SK-N-SH treated with all-trans-retinoic acid at 6 μM for 48 hours (cell line): Measurements from ENCODE around the gene CLDN14.

Source experiments
- ATAC-seq: fragments of 200-7000 bp; cut with Tn5 transposase; 3 replicates; pipeline ENCODE4 v1.9.1; 2020; ENCODE audit warnings: mild to moderate bottlenecking, moderate library complexity
- ARNTL ChIP-seq: fragments of 450-650 bp; formaldehyde crosslinking; IDR thresholded peaks from 2 replicates; pipeline ENCODE4 v1.5.0; 2020; ENCODE audit warnings: low read depth, mild to moderate bottlenecking, moderate library complexity, borderline replicate concordance
- CSRNP3 ChIP-seq: fragments of 250-450 bp; sonication (Bioruptor Pico); IDR thresholded peaks from 2 replicates; pipeline ENCODE4 v1.5.1; 2021; ENCODE audit warnings: mild to moderate bottlenecking, moderate library complexity
- ESRRG ChIP-seq: fragments of 250-450 bp; sonication (Bioruptor Pico); IDR thresholded peaks from 2 replicates; pipeline ENCODE4 v1.6.1; 2021; ENCODE audit warnings: mild to moderate bottlenecking
- GLIS3 ChIP-seq: fragments of 250-450 bp; sonication (Bioruptor Pico); IDR thresholded peaks from 2 replicates; pipeline ENCODE4 v1.5.0; 2020; ENCODE audit warnings: mild to moderate bottlenecking, moderate library complexity
- ISL1 ChIP-seq: fragments of 250-450 bp; sonication (Bioruptor Pico); IDR thresholded peaks from 2 replicates; pipeline ENCODE4 v2.1.2; 2022; ENCODE audit warnings: mild to moderate bottlenecking, moderate library complexity
- PATZ1 ChIP-seq: fragments of 250-450 bp; sonication (Bioruptor Pico); IDR thresholded peaks from 2 replicates; pipeline ENCODE4 v1.8.0; 2020; ENCODE audit warnings: mild to moderate bottlenecking, moderate library complexity, borderline replicate concordance
- PPARA ChIP-seq: fragments of 250-450 bp; sonication (Bioruptor Pico); IDR thresholded peaks from 2 replicates; pipeline ENCODE4 v1.5.0; 2020; ENCODE audit warnings: mild to moderate bottlenecking, borderline replicate concordance
- RARB ChIP-seq: fragments of 250-450 bp; sonication (Bioruptor Pico); IDR thresholded peaks from 2 replicates; pipeline ENCODE4 v1.8.0; 2021; ENCODE audit warnings: mild to moderate bottlenecking, moderate library complexity
- SNAI2 ChIP-seq: fragments of 250-450 bp; sonication (Bioruptor Pico); IDR thresholded peaks from 2 replicates; pipeline ENCODE4 v1.5.0; 2020; ENCODE audit warnings: mild to moderate bottlenecking, moderate library complexity
- TCF4 ChIP-seq: fragments of 250-450 bp; sonication (Bioruptor Pico); IDR thresholded peaks from 2 replicates; pipeline ENCODE4 v1.8.0; 2021; ENCODE audit warnings: mild to moderate bottlenecking, moderate library complexity, borderline replicate concordance
- TOX ChIP-seq: fragments of 250-450 bp; sonication (Bioruptor Pico); IDR thresholded peaks from 2 replicates; pipeline ENCODE4 v1.8.0; 2021; ENCODE audit warnings: mild to moderate bottlenecking, moderate library complexity, borderline replicate concordance
- ZC3H10 ChIP-seq: fragments of 250-450 bp; sonication (Bioruptor Pico); IDR thresholded peaks from 2 replicates; pipeline ENCODE4 v1.5.1; 2021; ENCODE audit warnings: mild to moderate bottlenecking, moderate library complexity
- ZFP3 ChIP-seq: fragments of 250-450 bp; sonication (Bioruptor Pico); IDR thresholded peaks from 2 replicates; pipeline ENCODE4 v1.5.0; 2020; ENCODE audit warnings: mild to moderate bottlenecking, moderate library complexity
- ZFP30 ChIP-seq: fragments of 450-650 bp; formaldehyde crosslinking; IDR thresholded peaks from 2 replicates; pipeline ENCODE4 v1.5.0; 2022; ENCODE audit warnings: mild to moderate bottlenecking, moderate library complexity
- ZNF565 ChIP-seq: fragments of 450-650 bp; formaldehyde crosslinking; conservative IDR thresholded peaks from 2 replicates; pipeline ENCODE4 v1.5.0; 2020; ENCODE audit warnings: low read depth, mild to moderate bottlenecking, moderate library complexity
- ZNF70 ChIP-seq: fragments of 450-650 bp; formaldehyde crosslinking; IDR thresholded peaks from 2 replicates; pipeline ENCODE4 v1.5.0; 2020; ENCODE audit warnings: mild to moderate bottlenecking, moderate library complexity
- TF ChIP-seq, protein P1 (sequence below): fragments of 250-450 bp; sonication (Bioruptor Pico); IDR thresholded peaks from 2 replicates; pipeline ENCODE4 v1.5.0; 2020; ENCODE audit warnings: mild to moderate bottlenecking, moderate library complexity
- TF ChIP-seq, protein P2 (sequence below): fragments of 250-450 bp; sonication (Bioruptor Pico); IDR thresholded peaks from 2 replicates; pipeline ENCODE4 v1.8.0; 2021; ENCODE audit warnings: low read depth, mild to moderate bottlenecking, moderate library complexity, borderline replicate concordance
- TF ChIP-seq, protein P3 (sequence below): fragments of 250-450 bp; sonication (Bioruptor Pico); IDR thresholded peaks from 2 replicates; pipeline ENCODE4 v1.5.1; 2020; ENCODE audit warnings: low read depth, mild to moderate bottlenecking, moderate library complexity

Gene CLDN14

DNA sequence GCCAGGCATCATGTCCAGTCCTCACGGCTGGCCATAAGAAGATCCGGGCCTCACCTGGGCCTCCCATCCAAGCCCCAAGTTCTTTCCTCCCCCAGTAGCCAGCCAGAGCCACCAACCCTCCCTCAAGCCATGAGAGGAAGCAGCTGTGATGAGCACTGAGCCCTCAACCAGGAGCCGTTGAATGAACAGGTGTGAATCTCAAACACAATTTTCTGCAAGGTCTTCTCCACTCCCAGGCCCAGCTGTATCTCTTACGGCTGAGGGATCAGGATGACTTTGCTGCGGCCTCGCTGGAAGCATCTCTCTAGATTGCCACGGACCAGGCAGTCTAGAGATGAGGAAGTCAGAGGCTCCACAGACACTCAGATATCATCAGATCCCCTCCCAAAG lies 9.8 kb upstream of the CLDN14 start:
- ATAC-seq = no peak
- TF ChIP-seq SNAI2 (no peak), ISL1 (no peak), GLIS3 (CRISPR knock-in tag) (no peak), ARNTL (CRISPR knock-in tag) (no peak), TOX (no peak), TCF4 (CRISPR knock-in tag) (no peak), ZFP3 (no peak), ZNF70 (CRISPR knock-in tag) (no peak), ESRRG (no peak), ZNF565 (CRISPR knock-in tag) (no peak), PATZ1 (CRISPR knock-in tag) (no peak), CSRNP3 (CRISPR knock-in tag) (no peak)
- TF ChIP-seq, protein P1, sequence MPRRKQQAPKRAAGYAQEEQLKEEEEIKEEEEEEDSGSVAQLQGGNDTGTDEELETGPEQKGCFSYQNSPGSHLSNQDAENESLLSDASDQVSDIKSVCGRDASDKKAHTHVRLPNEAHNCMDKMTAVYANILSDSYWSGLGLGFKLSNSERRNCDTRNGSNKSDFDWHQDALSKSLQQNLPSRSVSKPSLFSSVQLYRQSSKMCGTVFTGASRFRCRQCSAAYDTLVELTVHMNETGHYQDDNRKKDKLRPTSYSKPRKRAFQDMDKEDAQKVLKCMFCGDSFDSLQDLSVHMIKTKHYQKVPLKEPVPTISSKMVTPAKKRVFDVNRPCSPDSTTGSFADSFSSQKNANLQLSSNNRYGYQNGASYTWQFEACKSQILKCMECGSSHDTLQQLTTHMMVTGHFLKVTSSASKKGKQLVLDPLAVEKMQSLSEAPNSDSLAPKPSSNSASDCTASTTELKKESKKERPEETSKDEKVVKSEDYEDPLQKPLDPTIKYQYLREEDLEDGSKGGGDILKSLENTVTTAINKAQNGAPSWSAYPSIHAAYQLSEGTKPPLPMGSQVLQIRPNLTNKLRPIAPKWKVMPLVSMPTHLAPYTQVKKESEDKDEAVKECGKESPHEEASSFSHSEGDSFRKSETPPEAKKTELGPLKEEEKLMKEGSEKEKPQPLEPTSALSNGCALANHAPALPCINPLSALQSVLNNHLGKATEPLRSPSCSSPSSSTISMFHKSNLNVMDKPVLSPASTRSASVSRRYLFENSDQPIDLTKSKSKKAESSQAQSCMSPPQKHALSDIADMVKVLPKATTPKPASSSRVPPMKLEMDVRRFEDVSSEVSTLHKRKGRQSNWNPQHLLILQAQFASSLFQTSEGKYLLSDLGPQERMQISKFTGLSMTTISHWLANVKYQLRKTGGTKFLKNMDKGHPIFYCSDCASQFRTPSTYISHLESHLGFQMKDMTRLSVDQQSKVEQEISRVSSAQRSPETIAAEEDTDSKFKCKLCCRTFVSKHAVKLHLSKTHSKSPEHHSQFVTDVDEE = no peak
- TF ChIP-seq, protein P2, sequence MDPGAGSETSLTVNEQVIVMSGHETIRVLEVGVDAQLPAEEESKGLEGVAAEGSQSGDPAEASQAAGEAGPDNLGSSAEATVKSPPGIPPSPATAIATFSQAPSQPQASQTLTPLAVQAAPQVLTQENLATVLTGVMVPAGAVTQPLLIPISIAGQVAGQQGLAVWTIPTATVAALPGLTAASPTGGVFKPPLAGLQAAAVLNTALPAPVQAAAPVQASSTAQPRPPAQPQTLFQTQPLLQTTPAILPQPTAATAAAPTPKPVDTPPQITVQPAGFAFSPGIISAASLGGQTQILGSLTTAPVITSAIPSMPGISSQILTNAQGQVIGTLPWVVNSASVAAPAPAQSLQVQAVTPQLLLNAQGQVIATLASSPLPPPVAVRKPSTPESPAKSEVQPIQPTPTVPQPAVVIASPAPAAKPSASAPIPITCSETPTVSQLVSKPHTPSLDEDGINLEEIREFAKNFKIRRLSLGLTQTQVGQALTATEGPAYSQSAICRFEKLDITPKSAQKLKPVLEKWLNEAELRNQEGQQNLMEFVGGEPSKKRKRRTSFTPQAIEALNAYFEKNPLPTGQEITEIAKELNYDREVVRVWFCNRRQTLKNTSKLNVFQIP (CRISPR knock-in tag) = no peak
- TF ChIP-seq, protein P3, sequence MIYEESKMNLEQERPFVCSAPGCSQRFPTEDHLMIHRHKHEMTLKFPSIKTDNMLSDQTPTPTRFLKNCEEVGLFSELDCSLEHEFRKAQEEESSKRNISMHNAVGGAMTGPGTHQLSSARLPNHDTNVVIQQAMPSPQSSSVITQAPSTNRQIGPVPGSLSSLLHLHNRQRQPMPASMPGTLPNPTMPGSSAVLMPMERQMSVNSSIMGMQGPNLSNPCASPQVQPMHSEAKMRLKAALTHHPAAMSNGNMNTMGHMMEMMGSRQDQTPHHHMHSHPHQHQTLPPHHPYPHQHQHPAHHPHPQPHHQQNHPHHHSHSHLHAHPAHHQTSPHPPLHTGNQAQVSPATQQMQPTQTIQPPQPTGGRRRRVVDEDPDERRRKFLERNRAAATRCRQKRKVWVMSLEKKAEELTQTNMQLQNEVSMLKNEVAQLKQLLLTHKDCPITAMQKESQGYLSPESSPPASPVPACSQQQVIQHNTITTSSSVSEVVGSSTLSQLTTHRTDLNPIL (CRISPR knock-in tag) = no peak
- TF ChIP-seq, all 23 proteins: peak for 0

- no peak for ATAC-seq
These were observed 9.3 kb upstream of the CLDN14 start for GRCh38 chr21:36489103-36489775.

More at GRCh38 chr21:36489103-36489775, 9.3 kb upstream of the CLDN14 start:
- TF ChIP-seq SNAI2 (no peak), RARB (no peak), ZNF565 (CRISPR knock-in tag) (no peak), CSRNP3 (CRISPR knock-in tag) (no peak), ZFP3 (no peak), PATZ1 (CRISPR knock-in tag) (no peak), ZFP30 (no peak), TCF4 (CRISPR knock-in tag) (no peak), PPARA (no peak), ESRRG (no peak), ARNTL (CRISPR knock-in tag) (no peak), GLIS3 (CRISPR knock-in tag) (no peak), ZC3H10 (CRISPR knock-in tag) (no peak), TOX (no peak), ISL1 (no peak)
- TF ChIP-seq, protein P3 (CRISPR knock-in tag) = no peak
